Subcutaneous abdominal adipose tissue (tissue), 5 donors: ENCODE data around the gene TTC34.
"Not testable (repeated sequence)": the region's sequence is repeated elsewhere in the genome, so short reads cannot be mapped to it uniquely, and the experiment has no call there.

ENCODE experiments used
- H3K27ac ChIP-seq: one replicate; pipeline ENCODE4 v1.7.0; 2013; ENCODE audit warnings: low read depth, mild to moderate bottlenecking, inconsistent platforms, low read length, moderate library complexity
- H3K27me3 ChIP-seq, 5 donors: one replicate each; pipeline ENCODE4 v1.7.0; 2013; ENCODE audit warnings: low read length in 5 of 5, inconsistent platforms in 1 of 5; ENCODE audit not compliant: control insufficient read depth in 5 of 5, insufficient read depth in 4 of 5
- H3K36me3 ChIP-seq, 5 donors: one replicate each; pipeline ENCODE4 v1.7.0; 2013; ENCODE audit warnings: low read length in 5 of 5; ENCODE audit not compliant: control insufficient read depth in 5 of 5, insufficient read depth in 5 of 5
- H3K4me1 ChIP-seq, 5 donors: one replicate each; pipeline ENCODE4 v1.7.0; 2013; ENCODE audit warnings: low read length in 5 of 5, mild to moderate bottlenecking in 3 of 5, moderate library complexity in 1 of 5; ENCODE audit not compliant: control insufficient read depth in 5 of 5, insufficient read depth in 5 of 5
- H3K4me3 ChIP-seq, 5 donors: one replicate each; pipeline ENCODE4 v1.7.0; 2013; ENCODE audit warnings: low read length in 5 of 5, low read depth in 1 of 5
- H3K9ac ChIP-seq, 5 donors: one replicate each; pipeline ENCODE4 v1.7.0; 2013; ENCODE audit warnings: low read length in 5 of 5, mild to moderate bottlenecking in 4 of 5, moderate library complexity in 3 of 5
- H3K9me3 ChIP-seq, 5 donors: one replicate each; pipeline ENCODE4 v1.7.0; 2013; ENCODE audit warnings: low read length in 5 of 5; ENCODE audit not compliant: control insufficient read depth in 5 of 5
- donor health status: healthy.
- donor health status: healthy.
- donor health status: healthy.
- donor health status: healthy.
- donor health status: healthy.

TTC34 gene

GRCh38 chr1:2805801-2806430 lies 4.4 kb upstream of the TTC34 start:
- Histone ChIP-seq H3K4me1 (no peaks in the 10 kb centered on the region), H3K9me3 (no peaks in the 10 kb centered on the region), H3K4me3 (no peak overlapping the region), H3K9ac (no peak overlapping the region), H3K27ac (no peak overlapping the region), H3K36me3 (no peaks in the 10 kb centered on the region), H3K27me3 (peaks cover 23 to 77% (median 55%) of the 10 kb centered on the region in 5 donors)

DNA sequence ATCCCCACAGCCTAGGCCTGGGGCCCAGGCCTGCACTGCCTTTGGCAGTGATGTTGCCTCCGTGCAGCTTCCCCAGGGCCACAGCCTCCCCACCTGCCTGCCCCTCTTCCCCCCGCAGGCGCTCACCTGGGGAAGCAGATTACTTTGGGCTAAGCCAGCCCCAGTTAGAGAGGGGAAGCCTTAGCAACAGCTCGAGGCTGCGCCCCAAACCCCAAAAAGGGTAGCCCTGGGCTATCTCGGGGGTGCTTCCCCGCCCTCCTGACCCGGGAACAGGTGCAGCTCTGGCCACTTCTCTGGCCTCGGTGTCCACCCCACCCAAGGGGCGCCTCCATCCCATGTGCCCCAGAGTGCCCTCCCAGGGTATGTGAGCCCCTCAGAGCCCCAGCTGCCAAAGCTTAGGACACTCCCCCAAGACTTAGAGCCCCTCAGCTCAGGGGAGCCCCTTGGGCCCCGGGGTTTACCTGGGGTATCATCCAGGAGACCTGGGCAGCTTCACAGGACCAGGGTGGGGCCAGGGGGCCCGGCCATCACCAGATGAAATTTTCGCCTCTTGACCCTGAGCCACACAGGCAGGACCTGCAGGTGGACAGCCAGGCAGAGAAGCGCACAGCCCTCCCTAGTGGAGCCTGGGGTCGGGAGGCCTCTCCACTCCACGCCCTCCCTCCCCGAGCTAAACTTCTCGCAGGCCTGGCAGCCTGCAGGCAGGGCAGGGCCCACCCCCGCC lies 3.3 kb upstream of the TTC34 start:
- Histone ChIP-seq H3K9me3 (no peaks in the 10 kb centered on the region), H3K4me3 (no peak overlapping the region), H3K4me1 (no peaks in the 10 kb centered on the region), H3K27me3 (peaks cover 23 to 70% (median 54%) of the 10 kb centered on the region in 5 donors), H3K36me3 (no peaks in the 10 kb centered on the region), H3K27ac (no peak overlapping the region), H3K9ac (no peak overlapping the region)

DNA sequence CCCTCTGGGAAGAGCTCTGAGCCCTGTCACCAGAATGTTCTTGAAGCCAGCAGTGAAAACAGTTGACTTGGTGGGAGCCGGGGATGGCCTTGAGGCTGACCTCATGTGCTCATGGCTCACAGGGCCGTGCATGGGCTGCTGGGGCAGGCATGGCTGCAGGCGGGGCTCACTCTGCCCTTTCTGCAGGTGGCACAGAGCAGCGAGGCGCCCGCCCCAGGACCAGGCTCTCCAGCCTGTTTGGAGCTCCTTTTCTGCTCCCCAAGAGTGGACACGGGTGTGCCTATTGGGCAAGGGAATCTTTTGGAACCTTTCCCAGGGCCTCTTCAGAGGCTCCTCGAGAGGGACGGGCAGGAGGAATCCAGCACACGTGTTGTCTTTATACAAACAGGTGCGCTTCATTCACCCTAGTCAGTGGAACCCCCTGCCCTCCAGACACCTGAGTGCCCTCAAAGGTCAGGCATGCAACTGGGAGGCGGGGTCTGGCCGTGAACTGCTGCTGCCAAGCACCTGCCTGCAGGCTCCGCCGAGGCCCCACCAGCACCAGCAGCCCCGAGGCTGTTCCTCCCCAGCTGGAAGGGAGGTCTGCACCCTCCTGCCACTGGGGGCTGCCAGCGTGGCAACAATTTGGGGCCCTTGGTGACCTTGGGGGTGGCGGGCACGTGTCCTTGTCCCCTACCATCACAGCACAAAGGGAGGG lies 2.6 kb upstream of the TTC34 start:
- H3K9me3 ChIP-seq: no peaks in the 10 kb centered on the region
- H3K9ac ChIP-seq: no peak overlapping the region
- H3K27ac ChIP-seq: no peak overlapping the region
- no peak overlapping the region for H3K4me3 ChIP-seq
- no peaks in the 10 kb centered on the region for H3K4me1 ChIP-seq
- no peaks in the 10 kb centered on the region for H3K36me3 ChIP-seq
- peaks cover 23 to 66% (median 47%) of the 10 kb centered on the region in 5 donors for H3K27me3 ChIP-seq

GRCh38 chr1:2803086-2803930 lies 1.8 kb upstream of the TTC34 start:
- Histone ChIP-seq H3K9me3 (no peaks in the 10 kb centered on the region), H3K9ac (no peak overlapping the region), H3K36me3 (no peaks in the 10 kb centered on the region), H3K4me3 (no peak overlapping the region), H3K27me3 (peaks cover 23 to 63% (median 45%) of the 10 kb centered on the region in 5 donors), H3K27ac (no peak overlapping the region), H3K4me1 (no peaks in the 10 kb centered on the region)

GRCh38 chr1:2802421-2802961 lies 998 bp upstream of the TTC34 start:
- no peaks in the 10 kb centered on the region for H3K9me3 ChIP-seq
- H3K27me3 ChIP-seq: peaks cover 23 to 56% (median 43%) of the 10 kb centered on the region in 5 donors
- no peaks in the 10 kb centered on the region for H3K36me3 ChIP-seq
- no peaks in the 10 kb centered on the region for H3K4me1 ChIP-seq
- H3K27ac ChIP-seq: no peak overlapping the region
- no peak overlapping the region for H3K9ac ChIP-seq
- no peak overlapping the region for H3K4me3 ChIP-seq

DNA sequence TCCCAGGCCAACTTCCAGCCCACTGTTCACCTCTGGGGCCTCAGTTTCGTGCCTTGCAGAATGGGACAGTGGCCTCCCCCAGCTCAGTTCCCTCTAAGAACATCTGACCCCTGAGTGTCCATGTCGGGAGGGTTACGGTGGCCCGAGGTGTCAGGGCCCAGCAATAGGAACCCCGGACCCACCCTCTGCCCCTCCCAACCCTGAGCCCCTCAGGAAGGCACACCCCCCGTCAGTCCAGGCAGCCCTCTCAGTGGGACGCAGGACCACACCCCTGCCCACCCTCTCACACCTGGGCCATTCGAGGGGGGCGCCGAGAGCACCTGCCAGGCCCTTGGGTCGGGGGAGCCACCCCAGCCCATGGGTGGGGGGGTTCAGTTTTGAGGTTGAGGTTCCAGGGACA lies 447 bp downstream of the TTC34 start:
- Histone ChIP-seq H3K4me1 (no peaks in the 10 kb centered on the region), H3K36me3 (no peaks in the 10 kb centered on the region), H3K9ac (no peak overlapping the region), H3K9me3 (peaks cover 0 to 2% (median 0%) of the 10 kb centered on the region in 5 donors), H3K27me3 (peaks cover 23 to 56% (median 41%) of the 10 kb centered on the region in 5 donors), H3K4me3 (no peak overlapping the region), H3K27ac (no peak overlapping the region)

DNA sequence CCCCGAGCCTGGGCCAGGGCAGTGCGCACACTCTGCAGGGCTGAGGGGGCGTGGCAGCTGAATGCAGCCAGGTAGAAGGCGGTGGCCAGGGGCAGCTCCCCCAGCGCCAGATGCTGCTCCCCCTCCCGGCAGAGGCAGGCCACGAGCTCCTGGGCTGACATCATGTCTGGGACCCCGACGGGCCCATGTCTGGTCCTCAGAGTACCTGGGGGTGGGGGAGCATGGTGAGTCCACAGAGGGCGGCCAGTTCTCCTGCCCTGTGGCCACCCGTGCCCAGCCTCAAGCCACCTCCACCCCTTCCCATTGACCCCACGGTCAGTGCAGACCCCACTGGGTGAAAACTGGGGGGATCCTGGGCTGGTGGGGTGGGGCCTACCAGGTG lies 838 bp downstream of the TTC34 start:
- Histone ChIP-seq H3K4me3 (no peak overlapping the region), H3K27me3 (peaks cover 19 to 52% (median 39%) of the 10 kb centered on the region in 5 donors), H3K27ac (no peak overlapping the region), H3K4me1 (no peaks in the 10 kb centered on the region), H3K9ac (no peak overlapping the region), H3K9me3 (peaks cover 0 to 6% (median under 1%) of the 10 kb centered on the region in 5 donors), H3K36me3 (no peaks in the 10 kb centered on the region)

GRCh38 chr1:2799811-2800663 lies 1.5 kb downstream of the TTC34 start:
- H3K4me1 ChIP-seq: no peaks in the 10 kb centered on the region
- H3K4me3 ChIP-seq: no peak overlapping the region
- peaks cover 18 to 49% (median 37%) of the 10 kb centered on the region in 5 donors for H3K27me3 ChIP-seq
- no peaks in the 10 kb centered on the region for H3K36me3 ChIP-seq
- no peak overlapping the region for H3K27ac ChIP-seq
- no peak overlapping the region for H3K9ac ChIP-seq
- H3K9me3 ChIP-seq: peaks cover 3 to 12% (median 7%) of the 10 kb centered on the region in 5 donors

GRCh38 chr1:2798958-2799357 lies 2.5 kb downstream of the TTC34 start:
- H3K4me1 ChIP-seq, H3K27ac ChIP-seq, H3K9ac ChIP-seq, H3K4me3 ChIP-seq, H3K36me3 ChIP-seq: not testable (repeated sequence)
- peaks cover 5 to 18% (median 15%) of the 10 kb centered on the region in 5 donors for H3K9me3 ChIP-seq
- H3K27me3 ChIP-seq: peaks cover 13 to 47% (median 26%) of the 10 kb centered on the region in 5 donors
